ENCODE data around the gene LMAN2L. TPM values are rescaled to one million over a fixed set of nuclear protein-coding genes. Genes with fewer than 3 reads are reported as not detected.

The LMAN2L gene
- total and polyA plus RNA-seq, 4 donors = 6.4 to 15.1 (median 12.3) TPM

GRCh38 chr2:96757477-96757860 is 17.6 kb upstream of the LMAN2L start:
- no peak for TF ChIP-seq REST (IDR thresholded peaks at IDR 0.05)
- no peak for TF ChIP-seq HNF4G (IDR thresholded peaks at IDR 0.05)
- no peak for TF ChIP-seq RAD21 (IDR thresholded peaks at IDR 0.05)
- TF ChIP-seq EGR1 (IDR thresholded peaks at IDR 0.05; ENCODE audit: low read depth in 2 of 2) = no peak
- no peak for TF ChIP-seq MAX (IDR thresholded peaks at IDR 0.05)
- no peak for TF ChIP-seq JUND (IDR thresholded peaks at IDR 0.05)
- TF ChIP-seq GABPA (IDR thresholded peaks at IDR 0.05 in 1 of 2, conservative IDR thresholded peaks at IDR 0.05 in 1 of 2) = no peak
- TF ChIP-seq, protein P1, sequence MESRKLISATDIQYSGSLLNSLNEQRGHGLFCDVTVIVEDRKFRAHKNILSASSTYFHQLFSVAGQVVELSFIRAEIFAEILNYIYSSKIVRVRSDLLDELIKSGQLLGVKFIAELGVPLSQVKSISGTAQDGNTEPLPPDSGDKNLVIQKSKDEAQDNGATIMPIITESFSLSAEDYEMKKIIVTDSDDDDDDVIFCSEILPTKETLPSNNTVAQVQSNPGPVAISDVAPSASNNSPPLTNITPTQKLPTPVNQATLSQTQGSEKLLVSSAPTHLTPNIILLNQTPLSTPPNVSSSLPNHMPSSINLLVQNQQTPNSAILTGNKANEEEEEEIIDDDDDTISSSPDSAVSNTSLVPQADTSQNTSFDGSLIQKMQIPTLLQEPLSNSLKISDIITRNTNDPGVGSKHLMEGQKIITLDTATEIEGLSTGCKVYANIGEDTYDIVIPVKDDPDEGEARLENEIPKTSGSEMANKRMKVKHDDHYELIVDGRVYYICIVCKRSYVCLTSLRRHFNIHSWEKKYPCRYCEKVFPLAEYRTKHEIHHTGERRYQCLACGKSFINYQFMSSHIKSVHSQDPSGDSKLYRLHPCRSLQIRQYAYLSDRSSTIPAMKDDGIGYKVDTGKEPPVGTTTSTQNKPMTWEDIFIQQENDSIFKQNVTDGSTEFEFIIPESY (IDR thresholded peaks at IDR 0.05) = no peak
- no peak for TF ChIP-seq YY1 (IDR thresholded peaks at IDR 0.05)
- H3K4me3 ChIP-seq (ENCODE audit: low read depth in 1 of 3, low read length in 3 of 3) = no peak overlapping the region
- no peak for DNase-seq (ENCODE audit: low spot score)
- peaks cover 10 to 26% (median 19%) of the 10 kb centered on the region in 4 donors for H3K4me1 ChIP-seq (ENCODE audit: control insufficient read depth in 4 of 4, insufficient read depth in 4 of 4, low read length in 3 of 4)
- H3K27me3 ChIP-seq (ENCODE audit: control insufficient read depth in 4 of 4, insufficient read depth in 4 of 4, low read length in 3 of 4) = no peaks in the 10 kb centered on the region
- H3K27ac ChIP-seq (ENCODE audit: low read depth in 1 of 2, low read length in 2 of 2) = no peak overlapping the region
- H3K36me3 ChIP-seq (ENCODE audit: control insufficient read depth in 4 of 4, insufficient read depth in 3 of 4, low read depth in 1 of 4, low read length in 3 of 4) = no peaks in the 10 kb centered on the region
- no peaks in the 10 kb centered on the region for H3K9me3 ChIP-seq (ENCODE audit: control insufficient read depth in 4 of 4, low read length in 3 of 4)
- 94% methylated on average over 6 of the region's 6 CpGs for WGBS
- H3K9ac ChIP-seq (ENCODE audit: low read depth in 1 of 2, low read length in 2 of 2) = no peak overlapping the region

GRCh38 chr2:96756788-96757476 is 17.1 kb upstream of the LMAN2L start:
- DNase-seq (ENCODE audit: low spot score) = no peak
- H3K36me3 ChIP-seq (ENCODE audit: control insufficient read depth in 4 of 4, insufficient read depth in 3 of 4, low read depth in 1 of 4, low read length in 3 of 4) = no peaks in the 10 kb centered on the region
- 92% methylated on average over 5 of the region's 5 CpGs for WGBS
- H3K27ac ChIP-seq (ENCODE audit: low read depth in 1 of 2, low read length in 2 of 2) = no peak overlapping the region
- H3K4me1 ChIP-seq (ENCODE audit: control insufficient read depth in 4 of 4, insufficient read depth in 4 of 4, low read length in 3 of 4) = peaks cover 7 to 21% (median 14%) of the 10 kb centered on the region in 4 donors
- no peak overlapping the region for H3K9ac ChIP-seq (ENCODE audit: low read depth in 1 of 2, low read length in 2 of 2)
- H3K27me3 ChIP-seq (ENCODE audit: control insufficient read depth in 4 of 4, insufficient read depth in 4 of 4, low read length in 3 of 4) = no peaks in the 10 kb centered on the region
- no peaks in the 10 kb centered on the region for H3K9me3 ChIP-seq (ENCODE audit: control insufficient read depth in 4 of 4, low read length in 3 of 4)
- no peak overlapping the region for H3K4me3 ChIP-seq (ENCODE audit: low read depth in 1 of 3, low read length in 3 of 3)
- TF ChIP-seq JUND (IDR thresholded peaks at IDR 0.05) (no peak), REST (IDR thresholded peaks at IDR 0.05) (no peak), FOXA2 (IDR thresholded peaks at IDR 0.05) (no peak), HNF4A (conservative IDR thresholded peaks at IDR 0.05) (no peak), CTCF (IDR thresholded peaks at IDR 0.05; ENCODE audit: low read depth, low read length, missing input control) (no peak), RAD21 (IDR thresholded peaks at IDR 0.05) (no peak), EGR1 (IDR thresholded peaks at IDR 0.05; ENCODE audit: low read depth in 2 of 2) (no peak), YY1 (IDR thresholded peaks at IDR 0.05) (no peak), TAF1 (conservative IDR thresholded peaks at IDR 0.05) (no peak), RXRA (IDR thresholded peaks at IDR 0.05) (no peak), SP1 (IDR thresholded peaks at IDR 0.05) (no peak), FOXA1 (IDR thresholded peaks at IDR 0.05) (no peak), MAX (IDR thresholded peaks at IDR 0.05) (no peak)
- TF ChIP-seq, protein P2, sequence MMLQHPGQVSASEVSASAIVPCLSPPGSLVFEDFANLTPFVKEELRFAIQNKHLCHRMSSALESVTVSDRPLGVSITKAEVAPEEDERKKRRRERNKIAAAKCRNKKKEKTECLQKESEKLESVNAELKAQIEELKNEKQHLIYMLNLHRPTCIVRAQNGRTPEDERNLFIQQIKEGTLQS (IDR thresholded peaks at IDR 0.05) = no peak
- TF ChIP-seq, protein P1 (IDR thresholded peaks at IDR 0.05) = no peak
